ENCODE results near the gene PDGFD.

Gene PDGFD

DNA sequence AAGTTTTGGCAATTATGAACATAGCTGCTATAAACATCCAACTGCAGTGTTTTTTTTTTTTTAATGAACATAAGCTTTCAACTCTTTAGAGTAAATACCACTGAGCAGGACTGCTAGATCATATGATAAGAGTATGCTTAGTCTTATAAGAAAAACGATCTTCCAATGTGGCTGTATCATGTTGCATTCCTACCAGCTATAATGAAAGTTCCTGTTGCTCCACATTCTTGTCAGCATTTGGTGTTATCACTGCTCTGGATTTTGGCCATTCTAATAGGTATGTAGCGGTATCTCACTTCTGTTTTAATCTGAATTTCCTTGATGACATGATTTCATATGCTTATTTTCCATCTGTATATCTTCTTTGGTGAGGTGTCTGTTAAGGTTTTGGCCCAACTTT is 50.4 kb downstream of the PDGFD start:
- no peak overlapping the region for H3K27ac ChIP-seq (ENCODE audit: low read length)
- H3K4me3 ChIP-seq (ENCODE audit: low read length), result no peak overlapping the region
- no peaks in the 10 kb centered on the region for H3K27me3 ChIP-seq (ENCODE audit: control insufficient read depth, insufficient read depth, low read length)
- H3K9me3 ChIP-seq (ENCODE audit: control insufficient read depth, low read depth, low read length), result peaks cover 4% of the 10 kb centered on the region
- H3K36me3 ChIP-seq (ENCODE audit: control insufficient read depth, low read depth, low read length), result no peaks in the 10 kb centered on the region
- H3K4me1 ChIP-seq (ENCODE audit: control insufficient read depth, low read depth, low read length), result peaks cover 4% of the 10 kb centered on the region
- H3K9ac ChIP-seq (ENCODE audit: low read length), result no peak overlapping the region

DNA sequence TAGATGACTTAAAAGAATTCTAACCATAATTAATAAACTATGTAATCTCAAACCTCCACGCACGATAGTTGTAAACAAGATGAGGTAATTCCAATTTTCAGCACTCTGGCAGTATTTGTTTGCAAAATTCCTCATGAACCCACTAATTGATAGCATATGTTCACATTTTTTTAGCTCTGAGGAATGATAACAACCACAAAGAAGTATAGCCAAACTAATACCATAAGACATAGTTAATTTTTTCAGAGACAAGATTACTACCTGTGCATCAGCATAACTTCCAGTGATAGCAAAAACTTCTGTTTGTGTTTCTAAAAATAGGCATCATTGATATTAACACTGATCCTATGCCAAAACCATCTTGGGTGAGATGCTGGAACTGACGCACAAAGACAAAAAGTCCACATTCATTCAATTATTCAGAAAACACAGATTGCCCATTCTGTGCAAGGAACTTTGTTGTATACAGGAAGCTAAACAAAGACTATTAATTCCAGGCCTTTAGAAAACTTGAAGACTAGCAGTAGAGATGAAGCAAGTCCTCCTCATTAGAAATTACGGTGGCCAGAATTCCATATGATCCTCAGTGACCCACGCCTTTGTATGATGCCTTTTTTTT is 57.7 kb downstream of the PDGFD start:
- H3K9me3 ChIP-seq (ENCODE audit: control insufficient read depth, low read depth, low read length), result no peaks in the 10 kb centered on the region
- H3K27ac ChIP-seq (ENCODE audit: low read length), result no peak overlapping the region
- no peaks in the 10 kb centered on the region for H3K36me3 ChIP-seq (ENCODE audit: control insufficient read depth, low read depth, low read length)
- H3K4me1 ChIP-seq (ENCODE audit: control insufficient read depth, low read depth, low read length), result peaks cover 4% of the 10 kb centered on the region
- no peaks in the 10 kb centered on the region for H3K27me3 ChIP-seq (ENCODE audit: control insufficient read depth, insufficient read depth, low read length)
- H3K4me3 ChIP-seq (ENCODE audit: low read length), result no peak overlapping the region
- no peak overlapping the region for H3K9ac ChIP-seq (ENCODE audit: low read length)

DNA sequence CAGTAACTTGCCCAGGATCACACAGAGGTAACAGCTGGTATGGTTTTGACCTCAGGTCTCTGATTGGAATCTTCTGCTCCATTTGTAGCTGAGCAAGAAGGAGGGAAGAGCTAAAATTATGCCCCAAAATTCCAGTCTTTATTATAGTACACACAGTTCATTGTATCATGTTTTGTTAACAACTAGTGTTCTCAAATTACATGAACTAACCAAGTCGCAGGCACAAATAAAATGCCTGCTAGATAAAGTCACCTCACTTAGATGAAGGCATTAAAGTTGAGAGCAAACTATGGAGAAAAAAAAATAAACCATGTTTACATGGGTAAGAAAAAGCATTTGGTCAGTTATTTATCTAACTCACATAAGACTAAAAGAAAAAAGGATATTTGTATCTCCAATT is 58.8 kb downstream of the PDGFD start:
- Histone ChIP-seq H3K9ac (ENCODE audit: low read length) (no peak overlapping the region), H3K36me3 (ENCODE audit: control insufficient read depth, low read depth, low read length) (no peaks in the 10 kb centered on the region), H3K27me3 (ENCODE audit: control insufficient read depth, insufficient read depth, low read length) (no peaks in the 10 kb centered on the region), H3K27ac (ENCODE audit: low read length) (no peak overlapping the region), H3K4me3 (ENCODE audit: low read length) (no peak overlapping the region), H3K9me3 (ENCODE audit: control insufficient read depth, low read depth, low read length) (no peaks in the 10 kb centered on the region), H3K4me1 (ENCODE audit: control insufficient read depth, low read depth, low read length) (no peaks in the 10 kb centered on the region)

DNA sequence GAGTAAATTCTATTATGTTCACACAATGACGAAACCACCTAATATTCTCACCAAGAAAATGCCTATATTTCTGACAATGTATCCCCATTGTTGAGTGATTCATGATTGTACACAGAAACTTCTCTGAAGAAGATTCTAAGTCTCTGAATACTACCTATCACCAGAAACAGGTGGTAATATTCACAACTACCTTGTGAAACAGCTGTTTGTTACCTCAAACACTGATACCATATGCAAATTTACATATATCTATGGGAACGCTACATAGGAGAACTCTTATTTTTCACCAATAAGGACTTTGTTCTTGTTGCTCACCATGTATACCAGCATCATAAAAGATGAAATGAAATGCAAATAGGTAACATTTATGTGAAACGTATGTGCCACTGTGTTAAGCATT is 59.3 kb downstream of the PDGFD start:
- Histone ChIP-seq H3K9ac (ENCODE audit: low read length) (no peak overlapping the region), H3K9me3 (ENCODE audit: control insufficient read depth, low read depth, low read length) (no peaks in the 10 kb centered on the region), H3K27me3 (ENCODE audit: control insufficient read depth, insufficient read depth, low read length) (no peaks in the 10 kb centered on the region), H3K36me3 (ENCODE audit: control insufficient read depth, low read depth, low read length) (no peaks in the 10 kb centered on the region), H3K27ac (ENCODE audit: low read length) (no peak overlapping the region), H3K4me1 (ENCODE audit: control insufficient read depth, low read depth, low read length) (no peaks in the 10 kb centered on the region), H3K4me3 (ENCODE audit: low read length) (no peak overlapping the region)

DNA sequence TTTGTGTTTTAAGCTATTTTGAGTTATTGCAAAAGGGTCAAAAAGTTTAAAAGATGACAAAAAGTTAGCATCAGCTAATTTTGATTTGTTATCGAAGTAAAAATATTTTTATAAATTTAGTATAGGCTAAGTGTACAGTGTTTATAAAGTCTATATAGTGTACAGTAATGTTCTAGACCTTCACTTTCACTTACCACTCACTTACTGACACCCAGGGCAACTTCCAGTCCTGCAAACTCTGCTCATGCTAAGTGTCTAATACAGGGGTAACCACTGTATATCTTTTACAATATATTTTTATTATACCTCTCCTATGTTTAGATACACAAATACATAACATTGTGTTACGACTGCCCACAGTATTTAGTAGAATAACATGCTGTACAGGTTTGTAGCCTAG is 59.7 kb downstream of the PDGFD start:
- H3K27me3 ChIP-seq (ENCODE audit: control insufficient read depth, insufficient read depth, low read length), result no peaks in the 10 kb centered on the region
- H3K9me3 ChIP-seq (ENCODE audit: control insufficient read depth, low read depth, low read length), result no peaks in the 10 kb centered on the region
- no peaks in the 10 kb centered on the region for H3K4me1 ChIP-seq (ENCODE audit: control insufficient read depth, low read depth, low read length)
- no peak overlapping the region for H3K27ac ChIP-seq (ENCODE audit: low read length)
- no peak overlapping the region for H3K4me3 ChIP-seq (ENCODE audit: low read length)
- H3K36me3 ChIP-seq (ENCODE audit: control insufficient read depth, low read depth, low read length), result no peaks in the 10 kb centered on the region
- no peak overlapping the region for H3K9ac ChIP-seq (ENCODE audit: low read length)

DNA sequence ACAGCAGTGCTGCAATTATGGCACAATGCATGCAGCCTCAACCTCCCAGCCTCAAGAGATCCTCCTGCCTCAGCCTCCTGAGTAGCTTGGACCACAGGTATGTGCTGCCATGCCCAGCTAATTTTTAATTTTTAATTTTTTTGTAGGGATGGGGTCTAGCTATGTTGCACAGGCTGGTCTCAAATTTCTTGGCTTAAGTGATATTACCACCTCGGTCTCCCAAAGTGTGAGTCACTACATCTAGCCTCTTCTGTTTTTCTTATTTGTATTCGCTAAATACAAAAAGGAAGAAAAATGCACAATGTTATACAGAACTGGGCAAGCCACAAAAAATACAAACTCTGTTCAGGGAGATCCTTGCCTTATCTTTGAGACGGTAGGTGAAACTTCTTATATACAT is 65.4 kb downstream of the PDGFD start:
- no peak overlapping the region for H3K9ac ChIP-seq (ENCODE audit: low read length)
- no peak overlapping the region for H3K27ac ChIP-seq (ENCODE audit: low read length)
- H3K4me1 ChIP-seq (ENCODE audit: control insufficient read depth, low read depth, low read length), result no peaks in the 10 kb centered on the region
- H3K36me3 ChIP-seq (ENCODE audit: control insufficient read depth, low read depth, low read length), result no peaks in the 10 kb centered on the region
- H3K4me3 ChIP-seq (ENCODE audit: low read length), result no peak overlapping the region
- H3K27me3 ChIP-seq (ENCODE audit: control insufficient read depth, insufficient read depth, low read length), result no peaks in the 10 kb centered on the region
- H3K9me3 ChIP-seq (ENCODE audit: control insufficient read depth, low read depth, low read length), result no peaks in the 10 kb centered on the region

DNA sequence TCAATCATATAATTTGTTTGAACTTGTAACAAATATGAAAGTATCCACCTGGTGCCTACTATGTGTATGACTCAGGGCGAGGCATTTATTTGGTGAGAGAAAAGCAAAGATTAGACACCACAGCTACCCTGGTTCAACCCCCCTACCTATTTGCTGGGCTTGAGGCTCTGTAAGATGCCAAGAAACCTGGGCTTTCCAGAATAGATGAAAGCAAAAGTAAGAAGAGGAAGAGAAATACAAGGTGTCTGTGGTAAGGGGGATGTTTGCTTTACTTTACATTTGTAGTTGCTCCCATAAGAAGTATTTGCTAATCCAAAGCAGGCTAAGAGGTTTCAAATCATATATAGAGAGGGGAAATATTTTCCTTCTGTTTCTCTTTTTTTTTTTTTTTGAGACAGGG is 65.8 kb downstream of the PDGFD start:
- Histone ChIP-seq H3K27me3 (ENCODE audit: control insufficient read depth, insufficient read depth, low read length) (no peaks in the 10 kb centered on the region), H3K36me3 (ENCODE audit: control insufficient read depth, low read depth, low read length) (no peaks in the 10 kb centered on the region), H3K9ac (ENCODE audit: low read length) (no peak overlapping the region), H3K4me3 (ENCODE audit: low read length) (no peak overlapping the region), H3K9me3 (ENCODE audit: control insufficient read depth, low read depth, low read length) (no peaks in the 10 kb centered on the region), H3K4me1 (ENCODE audit: control insufficient read depth, low read depth, low read length) (no peaks in the 10 kb centered on the region), H3K27ac (ENCODE audit: low read length) (no peak overlapping the region)

DNA sequence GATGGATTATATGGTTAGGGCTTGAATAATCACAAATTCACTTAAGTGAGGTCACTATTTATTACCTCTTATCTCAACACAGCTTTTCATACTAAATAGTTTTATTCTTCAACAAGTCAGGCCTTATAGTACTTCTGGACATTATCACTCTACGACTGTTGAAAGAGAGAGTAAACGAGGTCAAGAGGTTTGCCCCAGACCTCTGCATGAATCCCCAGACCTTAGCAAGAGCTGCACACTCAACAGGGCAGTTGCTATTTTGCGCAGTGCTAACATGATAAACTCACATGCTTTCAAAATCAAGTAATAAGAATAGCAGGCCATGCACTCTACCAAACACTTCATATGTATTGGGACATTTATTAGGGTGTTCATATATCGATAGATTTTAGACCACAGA is 67.0 kb downstream of the PDGFD start:
- H3K36me3 ChIP-seq (ENCODE audit: control insufficient read depth, low read depth, low read length), result no peaks in the 10 kb centered on the region

DNA sequence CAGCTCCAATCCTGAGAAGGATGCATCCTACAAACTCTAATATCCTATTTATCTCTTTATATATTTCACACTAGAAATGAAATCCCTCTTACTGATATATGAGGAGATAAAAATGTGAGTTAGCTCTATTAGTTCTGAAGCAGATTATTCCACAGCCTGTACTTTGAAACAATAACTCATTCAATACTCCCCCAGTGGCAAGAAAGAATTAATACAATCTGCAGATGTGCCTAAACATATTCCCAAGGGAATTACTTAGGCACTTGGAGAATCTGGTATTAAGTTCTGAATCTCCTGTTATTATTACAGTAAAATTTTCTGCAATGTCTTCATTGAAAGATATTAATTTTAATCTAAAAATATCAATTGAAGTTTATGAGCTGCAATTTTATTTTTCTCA is 68.2 kb downstream of the PDGFD start:
- H3K36me3 ChIP-seq (ENCODE audit: control insufficient read depth, low read depth, low read length), result no peaks in the 10 kb centered on the region
- no peak overlapping the region for H3K4me3 ChIP-seq (ENCODE audit: low read length)
- no peaks in the 10 kb centered on the region for H3K4me1 ChIP-seq (ENCODE audit: control insufficient read depth, low read depth, low read length)
- no peaks in the 10 kb centered on the region for H3K9me3 ChIP-seq (ENCODE audit: control insufficient read depth, low read depth, low read length)
- H3K27me3 ChIP-seq (ENCODE audit: control insufficient read depth, insufficient read depth, low read length), result no peaks in the 10 kb centered on the region
- no peak overlapping the region for H3K27ac ChIP-seq (ENCODE audit: low read length)
- H3K9ac ChIP-seq (ENCODE audit: low read length), result no peak overlapping the region

More for the DNA sequence above, 67.0 kb downstream of the PDGFD start:
- Histone ChIP-seq H3K9ac (ENCODE audit: low read length) (no peak overlapping the region), H3K27ac (ENCODE audit: low read length) (no peak overlapping the region), H3K4me1 (ENCODE audit: control insufficient read depth, low read depth, low read length) (no peaks in the 10 kb centered on the region), H3K9me3 (ENCODE audit: control insufficient read depth, low read depth, low read length) (no peaks in the 10 kb centered on the region), H3K27me3 (ENCODE audit: control insufficient read depth, insufficient read depth, low read length) (no peaks in the 10 kb centered on the region), H3K4me3 (ENCODE audit: low read length) (no peak overlapping the region)

DNA sequence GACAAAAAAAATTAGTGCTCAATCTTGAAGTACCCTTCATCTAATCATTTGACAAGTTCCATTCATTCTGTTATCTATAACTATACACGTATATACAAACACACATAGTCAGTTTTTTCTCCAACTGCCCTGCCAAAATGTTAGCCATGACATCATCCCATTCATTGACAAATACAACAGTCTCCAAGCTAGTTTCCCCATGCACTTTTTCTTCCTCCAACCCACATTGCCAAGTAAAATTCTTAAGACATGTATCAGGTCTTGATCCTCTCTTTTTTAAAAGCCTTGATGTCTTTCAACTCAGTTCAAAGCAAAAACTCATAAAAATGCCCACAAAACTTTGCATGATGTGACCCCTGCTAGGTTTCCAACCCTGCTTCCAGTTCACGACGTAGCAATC is 69.4 kb downstream of the PDGFD start:
- Histone ChIP-seq H3K9ac (ENCODE audit: low read length) (no peak overlapping the region), H3K27ac (ENCODE audit: low read length) (no peak overlapping the region), H3K9me3 (ENCODE audit: control insufficient read depth, low read depth, low read length) (no peaks in the 10 kb centered on the region), H3K36me3 (ENCODE audit: control insufficient read depth, low read depth, low read length) (no peaks in the 10 kb centered on the region), H3K27me3 (ENCODE audit: control insufficient read depth, insufficient read depth, low read length) (no peaks in the 10 kb centered on the region), H3K4me1 (ENCODE audit: control insufficient read depth, low read depth, low read length) (no peaks in the 10 kb centered on the region), H3K4me3 (ENCODE audit: low read length) (no peak overlapping the region)

DNA sequence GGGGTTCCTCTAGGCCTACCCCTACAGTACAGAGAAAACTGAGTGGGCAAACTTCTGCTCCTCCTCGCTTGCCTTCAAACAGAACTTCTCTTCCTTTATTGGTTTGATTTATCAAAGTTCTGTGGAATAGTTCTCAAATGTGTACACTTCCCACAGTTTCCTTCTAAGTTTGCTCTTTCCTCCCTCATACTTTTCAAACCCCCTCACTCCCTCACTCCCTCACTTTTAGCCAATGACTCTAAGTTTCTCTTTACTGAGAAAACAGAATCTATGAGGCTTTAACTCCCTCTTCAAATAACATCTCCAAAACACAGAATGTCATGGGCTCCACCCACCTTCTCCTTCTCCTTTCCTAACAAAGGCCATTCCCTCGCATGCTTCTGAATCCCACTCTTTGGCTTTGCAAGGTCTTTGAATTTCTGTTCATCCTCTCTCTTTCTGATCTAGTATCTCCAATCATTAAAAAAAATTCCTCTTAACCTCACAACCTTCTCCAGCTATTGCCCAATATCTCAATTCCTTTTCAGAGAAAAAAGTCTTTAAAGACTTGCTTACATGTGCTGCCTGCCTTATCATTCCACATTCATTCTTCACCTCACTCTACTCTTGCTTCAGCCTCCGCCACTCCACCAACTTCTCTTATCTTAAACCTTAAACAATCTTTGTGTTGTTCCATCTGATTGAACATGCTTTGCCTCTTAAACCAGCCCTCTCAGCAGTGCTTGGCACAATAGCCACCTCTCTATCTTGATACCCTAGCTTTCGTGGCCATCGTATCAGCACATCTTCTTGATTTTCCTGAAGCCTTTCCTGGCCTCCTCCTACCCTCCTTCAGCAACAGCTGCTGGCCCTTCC is 70.3 kb downstream of the PDGFD start:
- Histone ChIP-seq H3K4me3 (ENCODE audit: low read length) (no peak overlapping the region), H3K4me1 (ENCODE audit: control insufficient read depth, low read depth, low read length) (no peaks in the 10 kb centered on the region), H3K9ac (ENCODE audit: low read length) (no peak overlapping the region), H3K27ac (ENCODE audit: low read length) (no peak overlapping the region), H3K27me3 (ENCODE audit: control insufficient read depth, insufficient read depth, low read length) (no peaks in the 10 kb centered on the region), H3K36me3 (ENCODE audit: control insufficient read depth, low read depth, low read length) (no peaks in the 10 kb centered on the region), H3K9me3 (ENCODE audit: control insufficient read depth, low read depth, low read length) (no peaks in the 10 kb centered on the region)

DNA sequence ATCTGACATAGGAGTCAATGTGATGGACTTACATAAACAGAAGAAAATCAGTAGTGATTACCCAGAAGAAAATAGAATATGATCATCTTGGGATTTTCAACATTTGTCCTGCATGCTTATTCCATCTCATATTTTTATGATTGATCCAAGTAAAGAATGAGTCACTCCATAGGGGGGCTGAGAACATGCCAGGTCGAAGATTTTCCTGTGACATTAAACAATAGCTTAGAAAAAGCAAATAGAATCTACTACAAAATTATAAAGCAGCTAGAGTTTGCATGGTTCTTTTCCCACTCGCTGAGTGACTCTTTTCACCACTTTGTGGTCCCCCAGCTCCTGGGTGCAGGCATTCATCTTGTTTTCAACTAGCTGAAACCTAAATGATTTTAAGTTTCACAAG is 71.2 kb downstream of the PDGFD start:
- H3K9ac ChIP-seq (ENCODE audit: low read length), result no peak overlapping the region
- H3K27ac ChIP-seq (ENCODE audit: low read length), result no peak overlapping the region
- H3K36me3 ChIP-seq (ENCODE audit: control insufficient read depth, low read depth, low read length), result no peaks in the 10 kb centered on the region
- H3K4me1 ChIP-seq (ENCODE audit: control insufficient read depth, low read depth, low read length), result no peaks in the 10 kb centered on the region
- H3K9me3 ChIP-seq (ENCODE audit: control insufficient read depth, low read depth, low read length), result no peaks in the 10 kb centered on the region
- no peak overlapping the region for H3K4me3 ChIP-seq (ENCODE audit: low read length)
- no peaks in the 10 kb centered on the region for H3K27me3 ChIP-seq (ENCODE audit: control insufficient read depth, insufficient read depth, low read length)

Measured in iPS-18a (cell line).